GM12875 (cell line): ENCODE results near the gene EML4.

ENCODE experiments used
- H3K4me3 ChIP-seq: one replicate; pipeline ENCODE4 v1.5.1; 2011; ENCODE audit warnings: low read depth, low read length, control low read depth
- CTCF ChIP-seq: IDR thresholded peaks from 2 replicates; pipeline ENCODE4 v1.5.1; 2011; ENCODE audit warnings: low read depth, mild to moderate bottlenecking, control low read depth, inconsistent platforms, low read length, moderate library complexity, borderline replicate concordance; ENCODE audit not compliant: insufficient read depth

EML4 gene

GRCh38 chr2:42324949-42325348 lies 155.8 kb downstream of the EML4 start:
- TF ChIP-seq CTCF: no peak

GRCh38 chr2:42325609-42326008 lies 156.5 kb downstream of the EML4 start:
- H3K4me3 ChIP-seq: no peak overlapping the region
- TF ChIP-seq CTCF: no peak

More at GRCh38 chr2:42324949-42325348, 155.8 kb downstream of the EML4 start:
- no peak overlapping the region for H3K4me3 ChIP-seq

GRCh38 chr2:42327125-42327524 lies 158.0 kb downstream of the EML4 start:
- no peak overlapping the region for H3K4me3 ChIP-seq
- TF ChIP-seq CTCF: no peak

- no peak overlapping the region for H3K4me3 ChIP-seq
- 0 out of 2 replicates have a peak, but pooled peaks have one; percentile 6 for TF ChIP-seq CTCF
Observed at GRCh38 chr2:42328148-42328833, 159.1 kb downstream of the EML4 start.

- TF ChIP-seq CTCF: no peak
- H3K4me3 ChIP-seq: no peak overlapping the region
Observed at GRCh38 chr2:42328923-42329322, 159.8 kb downstream of the EML4 start.

GRCh38 chr2:42329736-42330135 lies 160.6 kb downstream of the EML4 start:
- no peak overlapping the region for H3K4me3 ChIP-seq
- TF ChIP-seq CTCF: no peak

GRCh38 chr2:42331569-42332284 lies 162.6 kb downstream of the EML4 start:
- H3K4me3 ChIP-seq: no peak overlapping the region
- TF ChIP-seq CTCF: no peak
